H1 (cell line): ENCODE measurements around the gene CMBL. TPM values are rescaled to one million over a fixed set of nuclear protein-coding genes. Genes with fewer than 3 reads are reported as not detected.

ENCODE experiments used
- CTCF ChIA-PET: fragments of 300-600 bp; sonication (Branson Sonifier 250); formaldehyde crosslinking; loops from one replicate; lab custom pipeline; 2021; ENCODE audit not compliant: partially characterized antibody; lab: Charles Lee
- POLR2A ChIA-PET: fragments of 300-600 bp; sonication (Branson Sonifier 250); formaldehyde crosslinking; loops from one replicate; lab custom pipeline; 2021; ENCODE audit warnings: inconsistent platforms; ENCODE audit not compliant: partially characterized antibody; lab: Charles Lee
- DNase-seq, 2 experiments: peaks; one replicate each; pipeline versions ENCODE4 v3.0.0 to v3.0.0-alpha.2; 2010 to 2022; ENCODE audit warnings: low spot score in 2 of 2, low read depth in 1 of 2, mixed read lengths in 1 of 2
- FAIRE-seq: peaks from 2 replicates; lab custom pipeline; 2011; peaks lifted over from hg19 to GRCh38; lab: Jason Lieb, UNC
- H2AFZ ChIP-seq: 2 replicates; pipeline ENCODE4 v1.8.1; 2012; ENCODE audit warnings: low read length, inconsistent platforms
- H2AK5ac ChIP-seq: 2 replicates; pipeline ENCODE4 v1.6.1; 2013; ENCODE audit warnings: low read depth, low read length
- H2BK120ac ChIP-seq: replicated peaks from 2 replicates; pipeline ENCODE3; 2013; ENCODE audit warnings: low read depth, low read length, inconsistent platforms
- H2BK12ac ChIP-seq: 2 replicates; pipeline ENCODE4 v1.6.1; 2013; ENCODE audit warnings: low read depth, low read length
- H2BK15ac ChIP-seq: 2 replicates; pipeline ENCODE4 v1.6.1; 2013; ENCODE audit warnings: low read length
- H2BK20ac ChIP-seq: 2 replicates; pipeline ENCODE4 v1.6.1; 2013; ENCODE audit warnings: low read length
- H2BK5ac ChIP-seq: 2 replicates; pipeline ENCODE4 v1.6.1; 2013; ENCODE audit warnings: low read depth, low read length
- H3K14ac ChIP-seq: 2 replicates; pipeline ENCODE4 v1.6.1; 2013; ENCODE audit warnings: inconsistent platforms; ENCODE audit not compliant: insufficient read length
- H3K18ac ChIP-seq: 2 replicates; pipeline ENCODE4 v1.6.1; 2013; ENCODE audit warnings: low read length; ENCODE audit errors: extremely low read depth
- H3K23ac ChIP-seq: 2 replicates; pipeline ENCODE4 v1.6.1; 2013; ENCODE audit warnings: inconsistent platforms; ENCODE audit not compliant: insufficient read length
- H3K23me2 ChIP-seq: 2 replicates; pipeline ENCODE4 v1.6.1; 2013; ENCODE audit warnings: low read depth, low read length
- H3K27ac ChIP-seq: 2 replicates; pipeline ENCODE4 v1.6.1; 2011; ENCODE audit warnings: low read depth, low read length, inconsistent platforms
- H3K27me3 ChIP-seq, 4 experiments: replicated peaks in 1 of 4; 1 replicate in 1 of 4; 2 replicates in 3 of 4; pipeline versions ENCODE4 v1.6.1 to v1.8.1; 2011 to 2013; ENCODE audit warnings: low read length in 3 of 4, mild to moderate bottlenecking in 3 of 4, inconsistent platforms in 2 of 4, mixed read lengths in 2 of 4, moderate library complexity in 1 of 4; ENCODE audit not compliant: control insufficient read depth in 3 of 4, insufficient read depth in 3 of 4; ENCODE audit errors: extremely low read depth in 1 of 4
- H3K36me3 ChIP-seq, 4 experiments: 2 replicates each; pipeline versions ENCODE4 v1.6.1 to v1.8.1; 2011 to 2013; ENCODE audit warnings: mild to moderate bottlenecking in 4 of 4, low read length in 3 of 4, moderate library complexity in 2 of 4, control low read depth in 1 of 4, inconsistent platforms in 1 of 4; ENCODE audit not compliant: insufficient read depth in 4 of 4, control insufficient read depth in 2 of 4
- H3K4ac ChIP-seq: replicated peaks from 2 replicates; pipeline ENCODE3; 2013; ENCODE audit warnings: low read length, low read depth, mixed read lengths, inconsistent platforms; ENCODE audit not compliant: insufficient read length
- H3K4me1 ChIP-seq, 4 experiments: replicated peaks in 1 of 4; 1 replicate in 1 of 4; 2 replicates in 3 of 4; pipeline versions ENCODE4 v1.6.1 to v1.8.1; 2011 to 2013; ENCODE audit warnings: low read length in 3 of 4, inconsistent platforms in 2 of 4, mixed read lengths in 1 of 4; ENCODE audit not compliant: insufficient read depth in 4 of 4, control insufficient read depth in 3 of 4
- H3K4me2 ChIP-seq, 2 experiments: 2 replicates each; pipeline versions ENCODE4 v1.6.1 to v1.8.1; 2011 to 2013; ENCODE audit warnings: low read depth in 2 of 2, low read length in 2 of 2, control low read depth in 1 of 2, inconsistent platforms in 1 of 2, mild to moderate bottlenecking in 1 of 2; ENCODE audit not compliant: insufficient read depth in 1 of 2
- H3K4me3 ChIP-seq, 4 experiments: fragments of 200-600, 300-600 bp in 1 of 4; sonication (generic), shearing (Covaris generic), sonication (Bioruptor Twin) in 1 of 4; 2 replicates each; pipeline versions ENCODE4 v1.5.1 to v1.8.1; 2011 to 2016; ENCODE audit warnings: low read length in 4 of 4, low read depth in 3 of 4, control low read depth in 2 of 4, inconsistent platforms in 2 of 4, mild to moderate bottlenecking in 2 of 4, mixed read lengths in 1 of 4, moderate library complexity in 1 of 4; ENCODE audit not compliant: insufficient read depth in 2 of 4; ENCODE audit errors: extremely low read depth in 1 of 4
- H3K56ac ChIP-seq: replicated peaks from 2 replicates; pipeline ENCODE3; 2013; ENCODE audit warnings: low read depth, mild to moderate bottlenecking, mixed read lengths, low read length, inconsistent platforms; ENCODE audit not compliant: insufficient read length
- H3K79me1 ChIP-seq: 2 replicates; pipeline ENCODE4 v1.6.1; 2013; ENCODE audit warnings: low read depth, low read length, control low read depth
- H3K79me2 ChIP-seq, 2 experiments: 2 replicates each; pipeline versions ENCODE4 v1.6.1 to v1.8.1; 2012 to 2013; ENCODE audit warnings: low read length in 2 of 2, mild to moderate bottlenecking in 2 of 2, inconsistent platforms in 1 of 2; ENCODE audit not compliant: insufficient read depth in 2 of 2, control insufficient read depth in 1 of 2
- H3K9ac ChIP-seq, 4 experiments: replicated peaks in 1 of 4; 1 replicate in 1 of 4; 2 replicates in 3 of 4; pipeline versions ENCODE4 v1.6.1 to v1.8.1; 2011 to 2013; ENCODE audit warnings: low read depth in 3 of 4, low read length in 3 of 4, control low read depth in 2 of 4, mild to moderate bottlenecking in 2 of 4, moderate library complexity in 2 of 4, inconsistent platforms in 1 of 4; ENCODE audit errors: extremely low read depth in 1 of 4
- H3K9me3 ChIP-seq, 2 experiments: 2 replicates each; pipeline versions ENCODE4 v1.6.1 to v1.8.1; 2012 to 2013; ENCODE audit warnings: mild to moderate bottlenecking in 2 of 2, moderate library complexity in 2 of 2, control low read depth in 1 of 2, inconsistent platforms in 1 of 2, low read depth in 1 of 2, low read length in 1 of 2, mixed read lengths in 1 of 2; ENCODE audit not compliant: insufficient read depth in 2 of 2
- H4K20me1 ChIP-seq, 2 experiments: replicated peaks in 1 of 2; 2 replicates each; pipeline versions ENCODE3 to v1.8.1; 2011 to 2013; ENCODE audit warnings: inconsistent platforms in 2 of 2, low read length in 2 of 2, mild to moderate bottlenecking in 1 of 2; ENCODE audit not compliant: insufficient read depth in 2 of 2, control insufficient read depth in 1 of 2
- H4K5ac ChIP-seq: 2 replicates; pipeline ENCODE4 v1.6.1; 2013; ENCODE audit warnings: low read length, low read depth, mixed read lengths, inconsistent platforms; ENCODE audit not compliant: insufficient read length
- H4K8ac ChIP-seq: 2 replicates; pipeline ENCODE4 v1.8.0; 2013; ENCODE audit warnings: mild to moderate bottlenecking, moderate library complexity, low read length, inconsistent platforms; ENCODE audit not compliant: insufficient read depth; ENCODE audit errors: extremely low read depth
- H4K91ac ChIP-seq: replicated peaks from 2 replicates; pipeline ENCODE3; 2013; ENCODE audit warnings: low read length, mixed read lengths, inconsistent platforms; ENCODE audit not compliant: insufficient read length
- CBX5 ChIP-seq: fragments of 300-800, 300-1000 bp; sonication (generic); IDR thresholded peaks from 2 replicates; pipeline ENCODE4 v1.7.1; 2016; ENCODE audit warnings: antibody characterized with exemption, low read length, low read depth
- CEBPB ChIP-seq: IDR thresholded peaks from 2 replicates; pipeline ENCODE4 v1.6.1; 2012; ENCODE audit warnings: low read depth, low read length
- EGR1 ChIP-seq: IDR thresholded peaks from 2 replicates; pipeline ENCODE4 v1.6.1; 2011; ENCODE audit warnings: low read depth, low read length, borderline replicate concordance
- JUND ChIP-seq: IDR thresholded peaks from 2 replicates; pipeline ENCODE4 v1.6.1; 2011; ENCODE audit warnings: mild to moderate bottlenecking, improper control_type of control experiment, low read length
- KDM4A ChIP-seq: IDR thresholded peaks from one replicate; pipeline ENCODE4 v1.7.1; 2012; ENCODE audit warnings: low read depth, mild to moderate bottlenecking, moderate library complexity, low read length, inconsistent platforms; ENCODE audit not compliant: severe bottlenecking
- KDM5A ChIP-seq: fragments of 200-600 bp; IDR thresholded peaks from 2 replicates; pipeline ENCODE4 v1.7.1; 2012; ENCODE audit warnings: mild to moderate bottlenecking, low read length, inconsistent platforms, mixed read lengths
- SP2 ChIP-seq: IDR thresholded peaks from 2 replicates; pipeline ENCODE4 v1.6.1; 2012; ENCODE audit warnings: mild to moderate bottlenecking, low read length, inconsistent platforms
- TBP ChIP-seq: IDR thresholded peaks from 2 replicates; pipeline ENCODE4 v1.6.1; 2011; ENCODE audit warnings: low read depth, low read length, improper control_type of control experiment
- WGBS, 2 experiments: shearing (Covaris generic) in 1 of 2; methylation state at CpG; one replicate each; pipeline versions ENCODE4 v1.1.6 to v1.1.7; 2013 to 2015; ENCODE audit warnings: low lambda C conversion rate in 2 of 2, mixed read lengths in 2 of 2, inconsistent platforms in 1 of 2, low coverage in 1 of 2, missing lambda C conversion rate in 1 of 2; ENCODE audit not compliant: insufficient replicate concordance in 2 of 2, insufficient coverage in 1 of 2, insufficient read length in 1 of 2; ENCODE audit errors: extremely low coverage in 1 of 2, missing lambda C conversion rate in 1 of 2; 5-methylcytosine and 5-hydroxymethylcytosine counted together
- polyA plus RNA-seq, 7 experiments: library from polyadenylated mRNA; depleted of rRNA in 3 of 7; stranded (reverse) in 5 of 7; unstranded in 2 of 7; fragments of >200 nt in 5 of 7; fragments of 200-250 nt in 2 of 7; gene quantifications; 1 replicate in 5 of 7; 2 replicates in 1 of 7; 4 replicates in 1 of 7; pipeline versions ENCODE4 v1.2.1 to v1.2.3, GENCODE V29; 2011 to 2013; ENCODE audit warnings: missing spikeins in 2 of 7, mixed read lengths in 2 of 7
- total RNA-seq: library from RNA; stranded (reverse); fragmentation: NEBNext Ultra II Directional; extraction: Animal tissue kit (Norgen Biotek cat#: 25700); gene quantifications from 2 replicates; pipeline ENCODE4 v1.2.1, GENCODE V29; 2021

The CMBL gene
- total and polyA plus RNA-seq, 2 of the 8 experiments (the other 6 are each of a cell fraction or from before 2014, with no cell fraction given), result 27.9 to 32.1 TPM

DNA sequence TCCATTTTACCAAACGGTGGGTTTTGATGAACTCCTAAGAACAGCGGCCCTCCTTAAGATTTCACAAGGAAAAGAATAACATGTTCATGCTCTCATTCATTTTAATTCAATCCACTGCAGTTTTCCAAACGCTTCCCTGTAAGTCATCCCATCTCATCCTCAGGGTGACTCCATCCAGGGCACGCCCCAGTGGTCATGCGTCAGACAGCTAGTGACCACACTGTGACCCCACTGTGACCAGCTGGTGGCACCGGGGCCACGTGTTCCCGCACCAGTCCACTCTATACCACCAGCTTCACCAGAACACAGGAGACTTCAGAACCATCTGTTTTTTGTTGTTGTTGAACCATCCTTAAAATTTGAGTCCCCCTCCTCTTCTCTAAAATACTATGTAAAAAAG lies 72.4 kb downstream of the CMBL start:
- Histone ChIP-seq H3K27me3 (no peaks in the 10 kb centered on the region), H3K79me1 (no peaks in the 10 kb centered on the region), H3K9ac (no peak overlapping the region), H2AFZ (no peak overlapping the region), H2AK5ac (no peak overlapping the region), H3K4me2 (no peak overlapping the region), H3K79me2 (no peaks in the 10 kb centered on the region), H4K5ac (no peak overlapping the region), H3K23me2 (no peaks in the 10 kb centered on the region), H3K9me3 (no peaks in the 10 kb centered on the region), H3K14ac (no peak overlapping the region), H3K27ac (no peak overlapping the region), H3K4me1 (no peaks in the 10 kb centered on the region), H2BK15ac (no peak overlapping the region), H4K20me1 (no peaks in the 10 kb centered on the region), H3K23ac (no peak overlapping the region), H4K91ac (no peak overlapping the region), H4K8ac (no peak overlapping the region), H2BK12ac (no peak overlapping the region), H3K4ac (no peak overlapping the region), H3K18ac (no peak overlapping the region), H2BK120ac (no peak overlapping the region), H2BK20ac (no peak overlapping the region), H3K56ac (no peak overlapping the region), H3K4me3 (no peak overlapping the region), H2BK5ac (no peak overlapping the region), H3K36me3 (peaks cover 0 to 5% (median 0%) of the 10 kb centered on the region in 4 experiments; a peak in 2 of 8 replicates)
- no peak for TF ChIP-seq KDM5A
- no peak for TF ChIP-seq CBX5
- TF ChIP-seq KDM4A, result no peak
- TF ChIP-seq TBP, result no peak
- no peak for TF ChIP-seq SP2
- no peak for TF ChIP-seq CEBPB
- TF ChIP-seq JUND, result no peak
- TF ChIP-seq EGR1, result no peak
- DNase-seq, result no peak
- 90% methylated on average over 8 of the region's 8 CpGs; no CpG with 5 or more reads in 1 of the 2 experiments for WGBS, 2 experiments
- POLR2A ChIA-PET, result interaction anchor here (1.2 kb wide), 1 partner anchor 15 kb away, joined by 4 read pairs; the partner anchor contains the start of genes ATPSCKMT and CCT5
- no peak for FAIRE-seq
- CTCF ChIA-PET, result interaction anchor here (0.7 to 2.0 kb wide), 3 partner anchors 9 to 1479 kb away, joined by 3 to 7 read pairs (median 3); no protein-coding TSS in a partner anchor
